ENCODE results near the gene FRMD1. TPM values are rescaled to one million over a fixed set of nuclear protein-coding genes. Genes with fewer than 3 reads are reported as not detected.

Gene FRMD1
- total and polyA plus RNA-seq, 2 of the 8 experiments (the other 6 are each of a cell fraction or from before 2014, with no cell fraction given), result 0.36 TPM; not detected in 1

DNA sequence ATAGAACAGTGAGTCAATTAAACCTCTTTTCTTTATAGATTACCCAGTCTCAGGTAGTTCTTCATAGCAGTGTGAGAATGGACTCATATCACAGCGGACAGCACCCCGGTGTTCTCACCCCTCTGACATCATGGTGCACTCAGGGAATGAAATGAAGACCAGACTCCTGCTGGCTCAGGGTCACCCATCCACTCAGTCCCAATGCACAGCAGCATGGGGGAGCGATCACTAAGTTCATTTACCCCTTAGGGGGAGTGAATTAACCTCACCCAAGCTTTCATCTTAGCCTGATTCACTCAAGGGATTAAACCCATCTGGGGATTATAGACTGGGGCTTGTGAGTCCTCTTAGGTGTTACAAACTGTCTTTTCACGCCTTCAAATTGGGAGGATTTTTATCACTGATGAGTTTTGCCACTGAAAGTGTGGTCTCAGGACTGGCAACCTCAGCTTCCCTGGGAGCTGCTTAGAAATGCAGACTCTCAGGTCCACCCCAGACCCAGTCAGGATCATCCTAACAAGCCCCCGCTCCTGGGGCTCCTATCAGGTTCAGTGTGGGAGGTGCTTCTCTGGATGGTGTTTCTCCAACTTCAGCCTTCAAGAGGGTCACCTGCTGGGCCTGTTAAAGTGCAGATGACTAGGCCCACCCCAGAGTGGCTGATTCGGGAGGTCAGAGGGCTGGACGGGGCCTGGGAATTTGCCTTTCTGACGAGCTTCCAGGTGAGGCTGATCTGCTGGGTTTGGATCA is 44.3 kb upstream of the FRMD1 start (continued):
- TF ChIP-seq, protein P1, sequence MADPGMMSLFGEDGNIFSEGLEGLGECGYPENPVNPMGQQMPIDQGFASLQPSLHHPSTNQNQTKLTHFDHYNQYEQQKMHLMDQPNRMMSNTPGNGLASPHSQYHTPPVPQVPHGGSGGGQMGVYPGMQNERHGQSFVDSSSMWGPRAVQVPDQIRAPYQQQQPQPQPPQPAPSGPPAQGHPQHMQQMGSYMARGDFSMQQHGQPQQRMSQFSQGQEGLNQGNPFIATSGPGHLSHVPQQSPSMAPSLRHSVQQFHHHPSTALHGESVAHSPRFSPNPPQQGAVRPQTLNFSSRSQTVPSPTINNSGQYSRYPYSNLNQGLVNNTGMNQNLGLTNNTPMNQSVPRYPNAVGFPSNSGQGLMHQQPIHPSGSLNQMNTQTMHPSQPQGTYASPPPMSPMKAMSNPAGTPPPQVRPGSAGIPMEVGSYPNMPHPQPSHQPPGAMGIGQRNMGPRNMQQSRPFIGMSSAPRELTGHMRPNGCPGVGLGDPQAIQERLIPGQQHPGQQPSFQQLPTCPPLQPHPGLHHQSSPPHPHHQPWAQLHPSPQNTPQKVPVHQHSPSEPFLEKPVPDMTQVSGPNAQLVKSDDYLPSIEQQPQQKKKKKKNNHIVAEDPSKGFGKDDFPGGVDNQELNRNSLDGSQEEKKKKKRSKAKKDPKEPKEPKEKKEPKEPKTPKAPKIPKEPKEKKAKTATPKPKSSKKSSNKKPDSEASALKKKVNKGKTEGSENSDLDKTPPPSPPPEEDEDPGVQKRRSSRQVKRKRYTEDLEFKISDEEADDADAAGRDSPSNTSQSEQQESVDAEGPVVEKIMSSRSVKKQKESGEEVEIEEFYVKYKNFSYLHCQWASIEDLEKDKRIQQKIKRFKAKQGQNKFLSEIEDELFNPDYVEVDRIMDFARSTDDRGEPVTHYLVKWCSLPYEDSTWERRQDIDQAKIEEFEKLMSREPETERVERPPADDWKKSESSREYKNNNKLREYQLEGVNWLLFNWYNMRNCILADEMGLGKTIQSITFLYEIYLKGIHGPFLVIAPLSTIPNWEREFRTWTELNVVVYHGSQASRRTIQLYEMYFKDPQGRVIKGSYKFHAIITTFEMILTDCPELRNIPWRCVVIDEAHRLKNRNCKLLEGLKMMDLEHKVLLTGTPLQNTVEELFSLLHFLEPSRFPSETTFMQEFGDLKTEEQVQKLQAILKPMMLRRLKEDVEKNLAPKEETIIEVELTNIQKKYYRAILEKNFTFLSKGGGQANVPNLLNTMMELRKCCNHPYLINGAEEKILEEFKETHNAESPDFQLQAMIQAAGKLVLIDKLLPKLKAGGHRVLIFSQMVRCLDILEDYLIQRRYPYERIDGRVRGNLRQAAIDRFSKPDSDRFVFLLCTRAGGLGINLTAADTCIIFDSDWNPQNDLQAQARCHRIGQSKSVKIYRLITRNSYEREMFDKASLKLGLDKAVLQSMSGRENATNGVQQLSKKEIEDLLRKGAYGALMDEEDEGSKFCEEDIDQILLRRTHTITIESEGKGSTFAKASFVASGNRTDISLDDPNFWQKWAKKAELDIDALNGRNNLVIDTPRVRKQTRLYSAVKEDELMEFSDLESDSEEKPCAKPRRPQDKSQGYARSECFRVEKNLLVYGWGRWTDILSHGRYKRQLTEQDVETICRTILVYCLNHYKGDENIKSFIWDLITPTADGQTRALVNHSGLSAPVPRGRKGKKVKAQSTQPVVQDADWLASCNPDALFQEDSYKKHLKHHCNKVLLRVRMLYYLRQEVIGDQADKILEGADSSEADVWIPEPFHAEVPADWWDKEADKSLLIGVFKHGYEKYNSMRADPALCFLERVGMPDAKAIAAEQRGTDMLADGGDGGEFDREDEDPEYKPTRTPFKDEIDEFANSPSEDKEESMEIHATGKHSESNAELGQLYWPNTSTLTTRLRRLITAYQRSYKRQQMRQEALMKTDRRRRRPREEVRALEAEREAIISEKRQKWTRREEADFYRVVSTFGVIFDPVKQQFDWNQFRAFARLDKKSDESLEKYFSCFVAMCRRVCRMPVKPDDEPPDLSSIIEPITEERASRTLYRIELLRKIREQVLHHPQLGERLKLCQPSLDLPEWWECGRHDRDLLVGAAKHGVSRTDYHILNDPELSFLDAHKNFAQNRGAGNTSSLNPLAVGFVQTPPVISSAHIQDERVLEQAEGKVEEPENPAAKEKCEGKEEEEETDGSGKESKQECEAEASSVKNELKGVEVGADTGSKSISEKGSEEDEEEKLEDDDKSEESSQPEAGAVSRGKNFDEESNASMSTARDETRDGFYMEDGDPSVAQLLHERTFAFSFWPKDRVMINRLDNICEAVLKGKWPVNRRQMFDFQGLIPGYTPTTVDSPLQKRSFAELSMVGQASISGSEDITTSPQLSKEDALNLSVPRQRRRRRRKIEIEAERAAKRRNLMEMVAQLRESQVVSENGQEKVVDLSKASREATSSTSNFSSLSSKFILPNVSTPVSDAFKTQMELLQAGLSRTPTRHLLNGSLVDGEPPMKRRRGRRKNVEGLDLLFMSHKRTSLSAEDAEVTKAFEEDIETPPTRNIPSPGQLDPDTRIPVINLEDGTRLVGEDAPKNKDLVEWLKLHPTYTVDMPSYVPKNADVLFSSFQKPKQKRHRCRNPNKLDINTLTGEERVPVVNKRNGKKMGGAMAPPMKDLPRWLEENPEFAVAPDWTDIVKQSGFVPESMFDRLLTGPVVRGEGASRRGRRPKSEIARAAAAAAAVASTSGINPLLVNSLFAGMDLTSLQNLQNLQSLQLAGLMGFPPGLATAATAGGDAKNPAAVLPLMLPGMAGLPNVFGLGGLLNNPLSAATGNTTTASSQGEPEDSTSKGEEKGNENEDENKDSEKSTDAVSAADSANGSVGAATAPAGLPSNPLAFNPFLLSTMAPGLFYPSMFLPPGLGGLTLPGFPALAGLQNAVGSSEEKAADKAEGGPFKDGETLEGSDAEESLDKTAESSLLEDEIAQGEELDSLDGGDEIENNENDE (IDR thresholded peaks at IDR 0.05; ENCODE audit: insufficient replicate concordance, low read length), result no peak
- TF ChIP-seq CHD2 (IDR thresholded peaks at IDR 0.05; ENCODE audit: low read length), result no peak
- no peak for TF ChIP-seq TAF7 (optimal IDR thresholded peaks at IDR 0.05; ENCODE audit: borderline replicate concordance, low read depth, low read length)
- no peak for TF ChIP-seq EGR1 (IDR thresholded peaks at IDR 0.05; ENCODE audit: borderline replicate concordance, low read depth, low read length)
- TF ChIP-seq SAP30 (IDR thresholded peaks at IDR 0.05; ENCODE audit: insufficient read depth, insufficient replicate concordance, low read length), result no peak
- no peak for TF ChIP-seq TEAD4 (IDR thresholded peaks at IDR 0.05; ENCODE audit: low read depth, low read length)
